Measurements from ENCODE around the gene ZNF385B. TPM values are rescaled to one million over a fixed set of nuclear protein-coding genes. Genes with fewer than 3 reads are reported as not detected.

Gene ZNF385B
- total and polyA plus RNA-seq, 11 donors = 0.07 to 12.2 (median 2.3) TPM

GRCh38 chr2:179447839-179448447 lies 413.5 kb downstream of the ZNF385B start:
- H3K9me3 ChIP-seq = no peaks in the 10 kb centered on the region
- TF ChIP-seq CTCF (IDR thresholded peaks at IDR 0.05) = no peak
- TF ChIP-seq POLR2A (IDR thresholded peaks at IDR 0.05) = no peak
- no peak for DNase-seq
- 0 to 95% (median 30%) methylated on average over 1 of the region's 1 CpG for WGBS, 4 donors
- ATAC-seq = no peak
- no peak overlapping the region for H3K27ac ChIP-seq
- peaks cover 0 to 11% (median 0%) of the 10 kb centered on the region in 12 donors for H3K4me1 ChIP-seq
- intact Hi-C loops (cut with DNase I) = loop anchor here in 2 of 10 donors (10.0 kb wide), 2 partner anchors 233 to 683 kb away; no protein-coding TSS in a partner anchor
- H3K4me3 ChIP-seq = no peak overlapping the region
- H3K27me3 ChIP-seq = peaks cover 0 to 3% (median 0%) of the 10 kb centered on the region in 9 donors
- H3K36me3 ChIP-seq = no peaks in the 10 kb centered on the region

- Histone ChIP-seq H3K4me3 (no peak overlapping the region), H3K9me3 (no peaks in the 10 kb centered on the region), H3K27me3 (peaks cover 0 to 3% (median 0%) of the 10 kb centered on the region in 9 donors), H3K27ac (no peak overlapping the region), H3K36me3 (no peaks in the 10 kb centered on the region), H3K4me1 (peaks cover 0 to 11% (median 0%) of the 10 kb centered on the region in 12 donors)
- intact Hi-C loops (cut with DNase I) = loop anchor here in 2 of 10 donors (10.0 kb wide), 2 partner anchors 233 to 683 kb away; no protein-coding TSS in a partner anchor
- ATAC-seq = no peak
- TF ChIP-seq CTCF (IDR thresholded peaks at IDR 0.05) (no peak), POLR2A (IDR thresholded peaks at IDR 0.05) (no peak)
- no peak for DNase-seq
Observed at GRCh38 chr2:179447421-179447820, 414.0 kb downstream of the ZNF385B start.

- H3K27me3 ChIP-seq = peaks cover 0 to 3% (median 0%) of the 10 kb centered on the region in 9 donors
- no peaks in the 10 kb centered on the region for H3K9me3 ChIP-seq
- 69 to 86% (median 77%) methylated on average over 1 of the region's 1 CpG for WGBS, 4 donors
- no peak overlapping the region for H3K4me3 ChIP-seq
- TF ChIP-seq POLR2A (IDR thresholded peaks at IDR 0.05) (no peak), CTCF (IDR thresholded peaks at IDR 0.05) (no peak)
- ATAC-seq = no peak
- H3K36me3 ChIP-seq = no peaks in the 10 kb centered on the region
- no peak overlapping the region for H3K27ac ChIP-seq
- peaks cover 0 to 11% (median 0%) of the 10 kb centered on the region in 12 donors for H3K4me1 ChIP-seq
- intact Hi-C loops (cut with DNase I) = loop anchor here in 2 of 10 donors (10.0 kb wide), 2 partner anchors 232 to 682 kb away; no protein-coding TSS in a partner anchor
- no peak for DNase-seq
Observed at GRCh38 chr2:179446476-179447141, 414.8 kb downstream of the ZNF385B start.

GRCh38 chr2:179444056-179444455 lies 417.4 kb downstream of the ZNF385B start:
- intact Hi-C loops (cut with DNase I) = loop anchor here in 5 of 10 donors (5.0 to 10.0 kb wide), 3 partner anchors 227 to 679 kb away; no protein-coding TSS in a partner anchor
- H3K27me3 ChIP-seq = peaks cover 0 to 7% (median 0%) of the 10 kb centered on the region in 9 donors
- no peak overlapping the region for H3K27ac ChIP-seq
- WGBS, 4 donors = 83 to 89% (median 85%) methylated on average over 3 of the region's 3 CpGs
- ATAC-seq (peak in 1 of 4 donors; percentile 26), DNase-seq (no peak)
- H3K4me1 ChIP-seq = peaks cover 0 to 11% (median 0%) of the 10 kb centered on the region in 12 donors
- H3K4me3 ChIP-seq = no peak overlapping the region
- H3K36me3 ChIP-seq = no peaks in the 10 kb centered on the region
- no peaks in the 10 kb centered on the region for H3K9me3 ChIP-seq
- TF ChIP-seq CTCF (IDR thresholded peaks at IDR 0.05) (no peak), POLR2A (IDR thresholded peaks at IDR 0.05) (no peak)

Measured in heart left ventricle (tissue), 16 donors.